HG02759 (cell line): ENCODE results near the gene CSKMT.
"Not testable (repeated sequence)": the region's sequence is repeated elsewhere in the genome, so short reads cannot be mapped to it uniquely, and the experiment has no call there.

ENCODE experiments used
- ATAC-seq: cut with Tn5 transposase; IDR thresholded peaks from one replicate; pipeline ENCODE4 v1.9.1; 2021; ENCODE audit warnings: mild to moderate bottlenecking, moderate library complexity; ENCODE audit not compliant: unreplicated experiment

Gene CSKMT, protein sequence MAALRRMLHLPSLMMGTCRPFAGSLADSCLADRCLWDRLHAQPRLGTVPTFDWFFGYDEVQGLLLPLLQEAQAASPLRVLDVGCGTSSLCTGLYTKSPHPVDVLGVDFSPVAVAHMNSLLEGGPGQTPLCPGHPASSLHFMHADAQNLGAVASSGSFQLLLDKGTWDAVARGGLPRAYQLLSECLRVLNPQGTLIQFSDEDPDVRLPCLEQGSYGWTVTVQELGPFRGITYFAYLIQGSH

DNA sequence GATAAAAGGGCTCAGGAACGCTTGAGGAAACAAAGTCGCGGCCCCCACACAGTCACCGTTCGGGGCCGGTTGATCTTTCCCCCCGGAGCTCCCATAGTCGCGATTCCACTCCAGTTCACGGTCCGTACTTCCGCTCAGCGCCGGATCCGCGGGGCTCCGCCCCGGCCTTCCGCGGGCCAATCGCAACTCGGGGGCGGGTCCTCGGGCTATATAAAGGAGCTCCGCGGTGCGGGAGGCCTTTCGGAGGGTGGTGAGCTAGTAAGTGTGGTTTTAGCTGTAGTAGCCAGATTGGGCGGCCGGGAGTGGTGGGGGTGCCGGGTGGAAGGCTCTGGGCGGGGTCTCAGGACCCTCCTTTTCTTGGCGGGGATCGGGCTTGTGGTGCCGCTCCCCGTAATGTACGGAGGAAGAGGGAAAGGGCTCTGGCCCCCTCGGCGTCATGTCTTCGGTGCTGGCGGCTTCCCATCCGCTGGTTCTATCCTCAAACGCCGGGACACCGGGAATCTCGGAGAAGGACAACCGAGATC, at the start of gene CSKMT, which contains the start of gene C11orf98:
CSKMT (plus strand) TSS at position 238 of the 524 bp plus-strand sequence. CDS start 568 bp downstream, outside the sequence.
C11orf98 (minus strand) TSS at position 136 of the 524 bp plus-strand sequence; CDS start at position 95, 41 bp downstream.
- ATAC-seq, result peak; percentile 89

DNA sequence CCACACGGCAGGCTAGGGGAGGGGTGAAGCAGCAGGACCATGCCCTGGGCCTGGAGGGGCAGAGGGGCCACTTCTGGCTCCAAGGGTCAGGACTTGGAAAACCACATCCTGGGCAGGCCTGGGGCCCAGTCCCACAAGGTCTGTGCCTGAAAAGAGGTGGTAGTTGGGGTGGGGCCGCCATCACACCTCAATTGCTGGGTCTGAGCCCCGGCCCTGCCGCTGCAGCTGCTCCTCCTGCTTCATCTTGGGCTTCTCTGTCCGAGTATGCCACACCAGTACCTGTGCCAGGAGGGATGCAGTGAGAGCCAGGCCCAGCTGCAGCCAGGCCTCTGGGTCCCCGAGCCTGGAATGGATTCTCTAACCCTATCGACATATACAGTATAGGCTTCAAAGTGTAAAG, 49.6 kb upstream of the CSKMT start:
- no peak for ATAC-seq

GRCh38 chr11:62616957-62617356, 48.2 kb upstream of the CSKMT start:
- not testable (repeated sequence) for ATAC-seq

DNA sequence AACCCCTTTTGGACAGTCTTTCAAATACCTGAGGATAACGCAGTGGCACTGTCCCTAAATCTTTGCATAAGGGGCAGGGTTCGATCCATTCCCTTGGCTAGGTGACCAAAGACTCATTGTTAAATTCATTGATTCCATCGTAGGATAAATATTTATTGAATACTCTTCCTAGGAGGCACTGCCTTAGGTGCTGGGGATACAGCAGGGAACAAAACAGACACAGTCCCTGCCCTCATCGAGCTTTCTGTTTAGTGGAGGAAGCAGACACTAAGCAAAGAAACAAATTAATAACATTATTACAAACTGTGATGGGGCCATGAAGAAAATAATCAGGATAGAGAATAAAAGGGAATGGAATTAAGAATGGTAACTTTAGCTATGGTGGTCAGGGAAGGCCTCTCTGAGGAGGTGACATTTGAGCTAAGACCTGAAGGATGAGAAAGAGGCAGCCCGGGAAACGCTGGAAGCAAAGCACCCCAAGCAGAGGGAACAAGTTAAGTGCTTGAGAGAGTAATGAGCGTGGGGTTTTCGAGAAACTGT, 44.0 kb upstream of the CSKMT start:
- no peak for ATAC-seq

DNA sequence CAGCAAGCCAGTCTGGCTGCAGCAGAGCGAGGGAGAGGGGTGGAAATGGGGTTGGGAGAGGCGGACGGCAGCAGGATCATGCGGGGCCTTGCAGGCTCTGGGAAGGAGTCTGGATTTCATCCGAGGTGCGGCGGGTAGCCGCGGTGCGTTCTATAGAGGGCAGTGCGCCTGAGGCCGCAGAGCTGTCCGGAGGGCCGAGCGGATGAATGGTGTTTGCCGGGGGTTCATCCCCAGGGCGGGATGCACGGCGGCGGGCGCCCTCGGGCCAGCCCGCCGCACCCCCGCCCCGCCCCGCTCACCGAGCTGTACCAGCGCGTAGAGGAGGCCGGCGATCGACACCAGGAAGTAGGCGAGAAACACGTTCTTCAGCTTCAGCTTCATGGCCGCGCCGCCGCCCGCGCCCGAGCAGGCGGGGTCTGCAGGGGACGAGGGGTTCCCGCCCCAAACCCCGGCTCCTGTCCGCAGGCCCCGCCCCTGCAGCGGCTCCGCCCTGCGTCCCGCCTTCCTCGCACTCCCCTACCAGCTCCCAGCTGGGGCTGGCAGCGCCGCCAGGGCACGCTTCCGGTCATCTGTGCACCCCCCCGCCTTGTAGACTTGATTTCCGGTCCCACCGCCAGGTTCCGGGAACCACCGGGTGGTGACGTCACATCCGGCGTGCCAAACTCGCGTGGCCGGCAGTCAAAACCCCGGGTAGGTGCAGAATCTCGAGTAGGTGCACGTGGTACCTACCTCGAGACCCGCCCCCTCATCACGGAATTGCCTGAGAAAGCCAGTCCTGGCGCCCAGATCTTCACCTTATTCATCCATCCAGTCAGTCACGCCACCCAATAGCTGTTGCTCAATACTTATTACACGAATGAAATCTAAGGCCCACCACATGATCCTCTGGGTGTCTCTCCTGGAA, 43.3 kb upstream of the CSKMT start, which contains the start of gene B3GAT3:
B3GAT3 (minus strand) TSS at position 420 of the 904 bp plus-strand sequence; CDS start at position 381, 39 bp downstream.
- peak; percentile 97 for ATAC-seq

- ATAC-seq, result no peak
Measured at GRCh38 chr11:62622476-62623089, 42.5 kb upstream of the CSKMT start.

DNA sequence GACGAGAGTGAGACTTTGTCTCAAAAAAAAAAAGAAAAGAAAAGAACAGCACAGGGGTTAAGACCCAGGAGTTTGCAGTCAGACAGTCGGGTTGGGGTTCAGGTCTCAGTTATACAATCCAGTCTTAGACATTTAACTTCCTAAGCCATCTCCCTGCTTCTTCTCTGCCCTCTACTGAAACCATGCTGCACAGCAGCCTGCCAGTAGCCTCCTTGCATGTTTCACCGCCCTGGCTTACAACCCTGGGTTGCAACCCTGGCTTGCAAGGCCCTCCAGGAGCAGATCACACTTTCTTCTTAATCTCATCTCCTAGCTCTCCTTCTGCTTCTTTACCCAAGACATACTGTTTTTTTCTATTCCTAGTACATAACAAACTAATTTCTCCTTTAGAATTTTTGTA, 37.4 kb upstream of the CSKMT start:
- no peak for ATAC-seq

GRCh38 chr11:62632492-62632891, 32.6 kb upstream of the CSKMT start:
- no peak for ATAC-seq

DNA sequence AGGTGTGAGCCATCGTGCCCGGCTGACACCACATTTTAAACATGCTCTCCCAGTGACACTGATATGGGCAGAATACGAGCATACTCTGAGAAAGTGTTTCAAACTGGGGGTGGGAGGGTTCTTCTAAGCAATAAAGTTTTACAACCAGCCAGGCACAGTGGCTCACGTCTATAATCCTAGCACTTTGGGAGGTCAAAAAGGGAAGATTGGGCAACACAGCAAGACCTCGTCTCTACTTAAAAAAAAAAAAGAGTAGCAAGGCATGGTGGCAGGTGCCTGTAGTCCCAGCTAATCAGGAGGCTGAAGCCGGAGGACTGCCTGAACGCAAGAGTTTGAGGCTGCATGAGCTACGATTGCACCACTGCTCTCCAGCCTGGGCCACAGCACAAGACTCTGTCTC, 20.9 kb upstream of the CSKMT start:
- ATAC-seq, result no peak

GRCh38 chr11:62645671-62645945, 19.5 kb upstream of the CSKMT start:
- ATAC-seq, result peak; percentile 4

DNA sequence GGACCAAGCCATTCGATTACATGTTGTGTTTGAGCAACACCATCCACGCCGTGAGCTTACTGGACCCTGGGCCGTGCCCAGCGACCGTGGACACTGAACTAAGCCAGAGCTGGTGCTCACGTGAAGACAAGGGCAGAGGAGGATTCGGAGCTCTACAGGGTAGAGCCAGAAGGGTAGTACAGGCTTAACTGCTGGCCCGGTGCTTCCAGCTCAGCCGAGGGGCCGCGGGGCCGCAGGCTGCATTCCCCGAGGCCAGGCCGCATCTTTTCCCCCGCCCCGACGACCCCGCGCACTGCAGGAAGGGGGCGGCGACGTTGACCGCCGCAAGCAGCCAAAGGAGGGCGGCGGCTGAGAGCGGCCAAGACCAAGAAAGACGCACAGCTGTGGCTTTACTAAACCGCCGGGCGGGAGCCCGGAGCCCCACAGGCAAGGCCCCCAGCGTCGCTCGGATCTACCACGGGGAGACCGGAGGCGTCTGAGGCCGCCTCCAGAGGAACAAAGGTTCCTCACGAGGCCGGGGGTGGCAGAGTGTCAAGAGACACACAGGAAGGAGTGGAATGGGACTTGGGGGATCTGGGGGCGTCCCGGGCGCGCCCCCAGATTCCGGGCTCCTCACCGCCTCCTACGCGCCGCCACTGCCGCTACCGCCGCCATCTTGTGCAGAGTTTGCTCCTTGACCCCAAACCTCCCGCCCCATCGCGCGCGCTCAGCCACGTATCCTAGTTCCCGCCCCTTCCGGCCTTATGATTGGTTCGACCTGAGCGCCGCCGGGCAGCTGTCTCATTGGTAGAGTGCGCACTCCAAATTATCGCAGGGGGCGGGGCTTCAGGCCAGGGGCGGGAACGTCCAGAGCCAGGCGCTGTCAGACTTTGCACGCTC, 18.9 kb upstream of the CSKMT start, which contains the start of gene GANAB:
GANAB (minus strand) TSS at position 668 of the 879 bp plus-strand sequence; CDS start at position 654, 14 bp downstream.
- peak; percentile 94 for ATAC-seq

- no peak for ATAC-seq
Measured at GRCh38 chr11:62646825-62647608, 18.1 kb upstream of the CSKMT start.

DNA sequence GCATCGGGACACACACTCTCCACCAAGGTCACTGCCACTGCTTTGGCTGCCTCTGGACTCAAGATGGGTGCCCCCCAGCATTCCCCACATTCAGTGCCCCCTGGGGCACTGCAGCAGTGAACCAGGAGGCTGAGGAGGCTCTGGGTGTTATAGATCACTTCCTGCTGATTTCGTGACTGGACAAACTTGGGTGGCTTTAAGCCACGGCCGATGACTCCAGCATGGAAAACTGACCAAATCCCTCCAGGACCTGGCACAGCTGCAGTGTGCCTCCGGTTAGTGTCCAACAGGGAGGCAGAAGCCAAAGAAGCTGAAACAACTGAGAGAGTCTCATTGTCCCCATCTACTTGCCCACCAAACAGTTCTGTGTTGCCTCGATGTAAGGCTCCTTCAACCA, 17.5 kb upstream of the CSKMT start:
- ATAC-seq, result no peak

DNA sequence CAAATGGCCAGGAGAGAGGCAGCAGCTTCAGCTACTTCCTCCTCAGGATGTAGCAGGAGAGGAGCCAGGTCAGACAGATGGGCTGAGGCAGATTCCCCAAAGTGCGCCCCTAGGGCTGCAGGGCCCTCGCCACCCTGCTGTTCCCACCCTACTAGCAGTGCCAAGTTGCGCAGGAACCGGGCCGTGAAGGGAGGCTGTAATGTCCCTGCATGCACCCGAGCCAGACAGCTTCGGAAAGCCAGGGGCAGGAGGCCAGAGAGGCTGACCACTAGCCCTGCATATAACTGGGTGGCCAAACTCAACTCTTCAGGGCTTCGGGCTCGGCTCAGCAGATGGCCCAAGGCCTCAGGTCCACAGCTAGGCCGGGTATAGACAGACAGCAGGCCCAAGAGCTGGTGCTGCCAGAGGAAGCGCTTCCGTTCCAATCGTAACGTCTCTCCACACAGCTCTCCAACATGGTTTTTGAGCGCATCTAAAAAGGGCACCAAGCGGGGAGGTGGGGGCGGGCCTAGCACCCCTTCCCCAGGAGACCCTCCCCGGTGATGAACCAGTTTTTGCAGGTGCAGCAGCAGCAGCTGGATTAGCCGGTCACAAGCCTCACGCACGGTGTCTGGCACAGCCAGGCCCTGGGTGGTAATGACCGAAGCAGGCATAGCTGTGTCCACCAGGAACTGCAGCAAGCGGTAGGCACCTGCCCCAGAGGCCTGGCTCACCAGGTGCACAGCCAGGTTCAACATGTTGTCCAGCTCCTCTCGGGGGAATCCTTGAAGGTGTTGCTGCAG, 16.7 kb upstream of the CSKMT start:
- no peak for ATAC-seq

DNA sequence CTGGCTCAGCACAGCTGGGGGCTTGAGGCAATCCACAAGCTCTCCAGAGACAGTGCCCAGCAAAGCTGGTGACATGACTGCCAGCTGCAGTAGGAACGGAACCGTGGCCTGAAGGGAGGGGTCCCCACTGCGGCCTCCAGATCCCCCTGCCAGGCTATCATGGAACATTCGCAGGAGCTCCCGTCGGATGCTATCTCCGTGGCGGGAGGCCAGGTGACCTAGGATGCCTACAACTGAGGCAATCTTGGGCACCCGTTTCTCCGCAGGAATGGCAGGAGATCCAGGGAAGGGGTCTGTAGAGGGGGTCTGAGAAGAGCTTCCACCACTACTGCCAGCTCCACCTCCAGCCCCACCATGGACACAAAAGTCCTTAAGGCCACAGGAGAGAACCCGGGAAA, 16.1 kb upstream of the CSKMT start:
- ATAC-seq, result no peak

DNA sequence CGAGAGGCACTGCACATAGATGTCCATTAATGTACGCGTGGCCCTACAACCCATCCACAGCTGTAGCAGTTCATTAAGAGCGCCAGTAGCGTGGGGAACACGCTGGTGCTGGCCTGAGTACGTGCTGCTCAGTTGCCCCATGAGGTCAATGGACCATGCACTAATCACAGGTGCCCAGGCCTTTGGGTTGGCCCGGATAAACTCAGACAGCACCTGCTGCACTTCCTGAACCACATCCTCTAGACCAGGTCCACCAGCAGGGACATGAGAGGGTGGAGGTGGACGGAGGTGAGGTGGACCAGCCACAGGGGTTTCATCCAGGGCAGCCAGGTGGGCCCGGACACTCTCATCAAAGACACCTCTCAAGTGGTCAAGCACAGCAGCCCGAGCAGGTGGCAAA, 15.6 kb upstream of the CSKMT start:
- no peak for ATAC-seq

- ATAC-seq, result not testable (repeated sequence)
Measured at GRCh38 chr11:62650283-62650682, 14.8 kb upstream of the CSKMT start.
